Activated naive CD8-positive, alpha-beta T cell (primary cell): ENCODE data around the gene REXO2.

Source experiments
- H3K27ac Mint-ChIP-seq: one replicate; pipeline ENCODE4 v1.8.0; 2021; ENCODE audit warnings: mixed read lengths
- H3K27me3 Mint-ChIP-seq: one replicate; pipeline ENCODE4 v1.8.0; 2021; ENCODE audit warnings: mixed read lengths
- H3K36me3 Mint-ChIP-seq: one replicate; pipeline ENCODE4 v1.8.0; 2021; ENCODE audit warnings: mixed read lengths
- H3K4me1 Mint-ChIP-seq: one replicate; pipeline ENCODE4 v1.8.0; 2021; ENCODE audit warnings: low read depth, mixed read lengths
- H3K4me3 Mint-ChIP-seq: one replicate; pipeline ENCODE4 v1.8.0; 2021; ENCODE audit warnings: mild to moderate bottlenecking, mixed read lengths
- H3K9me3 Mint-ChIP-seq: one replicate; pipeline ENCODE4 v1.8.0; 2021; ENCODE audit warnings: low read depth, mixed read lengths

The REXO2 gene

DNA sequence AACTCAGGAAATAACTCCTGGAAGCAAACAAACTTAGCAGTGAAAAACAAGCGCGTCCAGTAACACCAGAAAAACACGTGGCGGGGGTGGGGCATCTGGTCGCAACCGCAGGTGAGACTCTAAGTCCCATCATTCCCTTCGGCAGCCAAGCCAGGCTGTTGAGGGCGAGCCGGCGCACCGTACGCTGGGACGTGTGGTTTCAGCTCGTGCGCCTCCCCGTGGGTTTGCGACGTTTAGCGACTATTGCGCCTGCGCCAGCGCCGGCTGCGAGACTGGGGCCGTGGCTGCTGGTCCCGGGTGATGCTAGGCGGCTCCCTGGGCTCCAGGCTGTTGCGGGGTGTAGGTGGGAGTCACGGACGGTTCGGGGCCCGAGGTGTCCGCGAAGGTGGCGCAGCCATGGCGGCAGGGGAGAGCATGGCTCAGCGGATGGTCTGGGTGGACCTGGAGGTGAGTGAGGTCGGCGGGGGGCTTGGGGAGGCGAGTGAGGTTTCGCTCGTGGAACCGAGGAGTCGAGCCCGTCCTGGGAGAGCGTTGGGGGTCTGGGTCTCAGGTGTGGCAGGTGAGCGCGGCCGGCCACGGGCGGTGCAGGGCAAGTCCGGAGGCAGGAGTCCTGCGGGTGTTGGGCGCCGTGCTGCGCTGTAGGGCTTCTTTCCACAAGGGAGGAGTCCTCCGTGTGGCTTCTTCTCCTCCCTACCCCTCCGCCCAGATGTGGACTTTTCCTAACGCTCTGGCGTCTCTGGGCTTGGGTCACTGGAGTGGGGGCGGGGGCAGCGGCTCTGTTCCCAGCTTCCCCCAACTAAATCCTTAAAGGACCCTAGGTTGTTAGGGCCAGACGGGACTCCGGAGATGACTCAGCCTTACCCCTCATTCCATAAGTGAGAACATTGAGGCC lies at the start of gene REXO2:
REXO2 (plus strand) TSS at position 239 of the 892 bp plus-strand sequence; CDS start at position 301, 62 bp downstream.
- Mint-ChIP-seq H3K4me3 (peak within 1 kb of the TSS; percentile 98), H3K4me1 (peaks cover 32% of the 10 kb centered on the region), H3K27me3 (no peaks in the 10 kb centered on the region), H3K36me3 (peaks cover 3% of the 10 kb centered on the region), H3K27ac (peak within 1 kb of the TSS; percentile 92), H3K9me3 (no peaks in the 10 kb centered on the region)

- Mint-ChIP-seq H3K27ac (no peak overlapping the region), H3K36me3 (peaks cover 3% of the 10 kb centered on the region), H3K4me3 (no peak overlapping the region), H3K27me3 (no peaks in the 10 kb centered on the region), H3K4me1 (peaks cover 10% of the 10 kb centered on the region), H3K9me3 (no peaks in the 10 kb centered on the region)
These were observed 46.3 kb upstream of the REXO2 start for GRCh38 chr11:114392735-114393667.

- Mint-ChIP-seq H3K27ac (no peak overlapping the region), H3K27me3 (no peaks in the 10 kb centered on the region), H3K9me3 (no peaks in the 10 kb centered on the region), H3K4me3 (no peak overlapping the region), H3K4me1 (peaks cover 23% of the 10 kb centered on the region), H3K36me3 (peaks cover 3% of the 10 kb centered on the region)
These were observed 43.5 kb upstream of the REXO2 start for GRCh38 chr11:114395736-114396135.

DNA sequence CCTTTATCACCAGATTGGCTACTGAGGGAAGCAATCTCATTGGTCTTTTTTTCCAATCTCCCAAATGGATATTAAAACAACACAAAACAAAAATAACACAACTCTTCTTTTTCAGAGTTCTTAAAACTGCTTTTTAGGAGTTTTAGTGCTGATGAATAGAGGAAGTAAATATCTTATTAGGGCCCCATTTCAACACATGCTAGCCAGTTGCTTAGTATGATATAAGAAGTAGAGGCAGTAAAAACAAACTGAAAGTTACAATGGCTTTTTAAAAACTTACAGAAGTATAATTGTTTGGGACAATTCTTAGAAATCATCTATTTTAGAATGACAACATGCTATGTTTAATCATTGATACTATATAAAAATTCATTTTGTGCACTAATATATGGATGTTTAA lies 42.4 kb upstream of the REXO2 start:
- peaks cover 31% of the 10 kb centered on the region for H3K4me1 Mint-ChIP-seq
- H3K27ac Mint-ChIP-seq = no peak overlapping the region
- peaks cover 3% of the 10 kb centered on the region for H3K36me3 Mint-ChIP-seq
- no peaks in the 10 kb centered on the region for H3K27me3 Mint-ChIP-seq
- H3K4me3 Mint-ChIP-seq = no peak overlapping the region
- no peaks in the 10 kb centered on the region for H3K9me3 Mint-ChIP-seq

DNA sequence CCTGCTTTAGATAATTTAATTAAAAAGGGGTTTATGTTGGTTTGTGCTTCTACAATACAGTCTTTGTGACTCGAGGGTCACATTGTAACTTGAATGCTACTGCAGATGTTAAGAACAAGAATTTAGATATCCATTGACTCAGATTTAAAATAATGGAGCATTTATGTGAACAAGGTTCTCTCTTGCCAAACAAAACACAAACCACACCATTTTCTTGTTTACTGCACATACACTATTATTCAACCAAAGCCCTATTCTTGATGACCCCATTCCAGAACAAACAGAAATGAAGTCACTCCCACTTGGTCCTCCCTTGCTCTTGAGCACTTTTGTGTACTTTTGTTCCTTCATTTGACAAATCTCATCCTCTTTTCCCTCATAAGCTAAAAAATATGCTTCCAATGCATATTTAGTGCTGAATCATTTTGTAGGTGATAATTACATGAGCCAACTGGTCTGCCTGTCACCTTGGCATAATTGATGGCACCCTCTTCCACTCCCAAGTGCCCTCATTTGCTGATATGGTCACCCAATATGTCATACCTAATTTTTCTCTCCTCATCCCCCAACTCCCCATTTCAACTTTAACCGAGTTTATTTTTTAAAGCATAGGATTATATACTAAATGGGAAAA lies 41.8 kb upstream of the REXO2 start:
- peaks cover 34% of the 10 kb centered on the region for H3K4me1 Mint-ChIP-seq
- no peaks in the 10 kb centered on the region for H3K9me3 Mint-ChIP-seq
- H3K27me3 Mint-ChIP-seq = no peaks in the 10 kb centered on the region
- H3K27ac Mint-ChIP-seq = peak overlapping the region; percentile 74
- no peak overlapping the region for H3K4me3 Mint-ChIP-seq
- H3K36me3 Mint-ChIP-seq = peaks cover 6% of the 10 kb centered on the region

DNA sequence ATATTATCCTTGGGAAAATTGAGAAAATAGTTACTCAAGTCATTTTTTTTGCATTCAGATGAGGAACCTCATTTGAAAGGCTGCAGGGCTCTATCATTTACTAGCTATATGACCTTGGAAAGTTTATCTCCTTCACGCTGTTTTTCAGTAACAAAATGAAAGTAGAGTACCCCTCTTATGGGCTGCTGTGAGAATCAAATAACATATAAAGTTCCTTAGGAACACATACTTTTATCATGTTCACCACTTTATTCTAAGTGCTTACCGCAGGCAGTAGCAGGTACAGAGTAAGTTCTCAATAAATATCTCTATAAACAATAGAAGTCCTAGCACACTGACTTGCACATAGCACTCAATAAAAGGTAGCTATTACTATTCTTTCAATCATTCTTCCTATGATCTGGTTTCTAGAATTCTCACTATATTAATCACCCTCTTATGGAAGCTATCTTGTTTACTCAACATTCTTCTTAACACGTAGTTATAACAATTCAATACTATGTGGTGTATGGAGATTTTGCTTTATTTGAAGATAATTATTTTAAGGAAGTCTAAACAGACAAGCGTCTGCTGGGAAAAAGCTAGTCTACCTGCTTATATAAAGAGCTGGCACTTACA lies 40.9 kb upstream of the REXO2 start:
- peaks cover 8% of the 10 kb centered on the region for H3K36me3 Mint-ChIP-seq
- H3K4me3 Mint-ChIP-seq = peak overlapping the region; percentile 97
- H3K27ac Mint-ChIP-seq = peak overlapping the region; percentile 13
- no peaks in the 10 kb centered on the region for H3K27me3 Mint-ChIP-seq
- peaks cover 43% of the 10 kb centered on the region for H3K4me1 Mint-ChIP-seq
- H3K9me3 Mint-ChIP-seq = no peaks in the 10 kb centered on the region

- no peaks in the 10 kb centered on the region for H3K27me3 Mint-ChIP-seq
- H3K9me3 Mint-ChIP-seq = no peaks in the 10 kb centered on the region
- H3K36me3 Mint-ChIP-seq = peaks cover 13% of the 10 kb centered on the region
- peak overlapping the region; percentile 99 for H3K27ac Mint-ChIP-seq
- peaks cover 52% of the 10 kb centered on the region for H3K4me1 Mint-ChIP-seq
- peak overlapping the region; percentile 97 for H3K4me3 Mint-ChIP-seq
These were observed 39.6 kb upstream of the REXO2 start for GRCh38 chr11:114399490-114400215.

DNA sequence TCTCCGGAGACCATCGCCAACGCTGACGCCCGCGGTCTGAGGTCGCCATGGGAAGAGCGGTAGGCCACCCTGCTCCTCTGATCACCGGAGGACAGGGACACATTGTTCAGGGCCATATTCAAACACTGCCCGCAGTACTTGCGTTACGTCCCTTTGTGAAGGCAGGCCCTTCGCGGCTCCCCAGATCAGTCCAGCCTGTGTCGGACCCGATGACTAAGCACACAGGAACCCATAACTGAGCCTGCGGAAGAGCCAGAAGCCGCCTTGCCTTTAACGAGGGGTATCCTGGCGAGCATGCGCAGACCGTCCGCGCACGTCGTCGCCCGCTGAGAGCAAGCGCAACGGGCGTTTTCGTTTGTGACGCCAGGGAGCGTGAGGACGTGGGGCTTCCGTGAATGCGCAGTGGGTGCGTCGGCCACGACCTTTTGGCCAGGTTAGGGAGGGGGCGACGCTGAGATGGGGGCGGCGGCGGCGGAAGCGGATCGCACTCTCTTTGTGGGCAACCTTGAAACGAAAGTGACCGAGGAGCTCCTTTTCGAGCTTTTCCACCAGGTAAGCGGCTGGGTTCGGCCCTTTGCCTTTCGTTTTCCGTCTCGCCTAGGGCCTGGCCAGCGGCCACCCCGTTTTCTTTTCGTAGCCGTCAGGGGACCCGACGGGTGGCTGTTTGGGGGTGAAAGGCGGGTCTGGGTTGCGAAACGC lies 38.9 kb upstream of the REXO2 start, which contains the start of the genes C11orf71 and RBM7:
C11orf71 (minus strand) TSS at position 296 of the 699 bp plus-strand sequence; CDS start at position 116, 180 bp downstream.
RBM7 (plus strand) TSS at position 451 of the 699 bp plus-strand sequence; CDS start at position 457, 6 bp downstream.
- Mint-ChIP-seq H3K9me3 (no peaks in the 10 kb centered on the region), H3K27me3 (no peaks in the 10 kb centered on the region), H3K36me3 (peaks cover 13% of the 10 kb centered on the region), H3K27ac (peak within 1 kb of the TSS; percentile 99), H3K4me1 (peaks cover 59% of the 10 kb centered on the region), H3K4me3 (peak within 1 kb of the TSS; percentile 97)

- H3K27me3 Mint-ChIP-seq = no peaks in the 10 kb centered on the region
- no peaks in the 10 kb centered on the region for H3K9me3 Mint-ChIP-seq
- peaks cover 64% of the 10 kb centered on the region for H3K4me1 Mint-ChIP-seq
- peak overlapping the region; percentile 99 for H3K27ac Mint-ChIP-seq
- peaks cover 13% of the 10 kb centered on the region for H3K36me3 Mint-ChIP-seq
- H3K4me3 Mint-ChIP-seq = peak overlapping the region; percentile 97
These were observed 38.4 kb upstream of the REXO2 start for GRCh38 chr11:114400915-114401223.

DNA sequence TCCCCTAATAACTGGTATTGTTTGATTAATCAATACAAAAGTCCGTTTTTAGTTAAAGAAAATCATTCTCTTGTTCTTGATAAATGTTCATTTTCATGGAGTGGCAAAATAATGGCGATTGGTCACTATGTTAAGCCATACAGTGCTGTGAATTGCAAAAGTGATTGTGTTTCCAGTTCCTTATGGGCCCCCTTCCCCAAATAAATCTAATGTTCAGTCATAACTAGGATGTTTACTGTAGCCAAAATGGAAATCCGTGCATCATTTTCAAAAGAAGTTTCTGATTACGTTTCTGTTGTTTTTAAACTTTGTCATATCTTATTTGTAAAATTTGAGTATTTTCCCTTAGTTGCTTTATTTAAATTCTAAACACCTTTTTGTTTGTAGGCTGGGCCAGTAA lies 38.0 kb upstream of the REXO2 start:
- peak overlapping the region; percentile 99 for H3K27ac Mint-ChIP-seq
- peaks cover 13% of the 10 kb centered on the region for H3K36me3 Mint-ChIP-seq
- peaks cover 66% of the 10 kb centered on the region for H3K4me1 Mint-ChIP-seq
- peak overlapping the region; percentile 97 for H3K4me3 Mint-ChIP-seq
- no peaks in the 10 kb centered on the region for H3K9me3 Mint-ChIP-seq
- no peaks in the 10 kb centered on the region for H3K27me3 Mint-ChIP-seq

GRCh38 chr11:114412946-114413345 lies 26.3 kb upstream of the REXO2 start:
- peaks cover 8% of the 10 kb centered on the region for H3K36me3 Mint-ChIP-seq
- no peak overlapping the region for H3K27ac Mint-ChIP-seq
- H3K27me3 Mint-ChIP-seq = no peaks in the 10 kb centered on the region
- H3K9me3 Mint-ChIP-seq = no peaks in the 10 kb centered on the region
- H3K4me3 Mint-ChIP-seq = no peak overlapping the region
- peaks cover 3% of the 10 kb centered on the region for H3K4me1 Mint-ChIP-seq

DNA sequence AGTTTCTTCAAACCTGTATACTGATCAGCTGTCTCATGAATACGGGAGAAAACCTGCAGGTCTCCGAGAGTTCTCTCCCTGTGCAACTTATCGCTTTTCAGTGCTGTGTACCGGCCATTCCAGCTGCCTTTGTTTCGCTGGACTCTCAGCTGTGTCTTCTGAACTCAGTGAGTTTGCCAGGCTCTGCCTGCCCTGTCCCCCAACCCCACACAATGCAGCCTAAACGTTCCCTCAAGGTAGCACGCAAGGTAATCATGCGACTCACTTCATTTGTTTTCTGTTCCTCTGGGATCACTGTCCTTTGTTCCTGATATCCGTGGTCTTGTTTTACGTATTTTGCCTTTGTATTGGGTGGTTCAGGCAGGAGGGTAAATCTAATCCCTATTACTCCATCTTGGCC lies 25.3 kb upstream of the REXO2 start:
- H3K36me3 Mint-ChIP-seq = peaks cover 8% of the 10 kb centered on the region
- H3K4me1 Mint-ChIP-seq = peaks cover 3% of the 10 kb centered on the region
- H3K4me3 Mint-ChIP-seq = no peak overlapping the region
- no peak overlapping the region for H3K27ac Mint-ChIP-seq
- H3K9me3 Mint-ChIP-seq = no peaks in the 10 kb centered on the region
- H3K27me3 Mint-ChIP-seq = no peaks in the 10 kb centered on the region

DNA sequence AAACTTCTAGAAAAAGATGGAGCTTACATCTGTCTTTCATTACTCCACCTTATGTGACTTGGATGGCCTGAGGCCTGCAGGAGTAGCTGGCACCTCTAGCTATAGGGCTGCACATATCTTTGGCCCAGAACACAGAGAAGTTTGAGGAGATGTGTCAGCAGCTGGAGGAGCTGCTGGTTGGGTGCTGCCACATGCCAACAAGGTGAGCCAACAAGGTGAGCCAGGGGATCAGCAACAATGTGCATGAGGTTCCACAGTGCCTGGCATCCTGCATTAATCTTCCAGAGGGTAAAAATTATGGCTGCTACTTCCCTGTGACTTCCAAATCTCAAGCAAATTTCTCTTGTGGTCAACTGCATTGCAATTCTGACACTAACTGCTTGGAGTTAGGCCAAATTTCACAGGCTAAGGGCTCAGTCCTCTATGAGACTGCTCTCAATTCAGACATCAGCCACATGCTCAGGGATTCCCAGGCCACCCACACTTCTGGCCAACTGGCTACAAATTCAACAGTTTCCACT lies 22.8 kb upstream of the REXO2 start:
- Mint-ChIP-seq H3K27me3 (no peaks in the 10 kb centered on the region), H3K9me3 (no peaks in the 10 kb centered on the region), H3K36me3 (peaks cover 13% of the 10 kb centered on the region), H3K4me3 (no peak overlapping the region), H3K4me1 (peaks cover 3% of the 10 kb centered on the region), H3K27ac (no peak overlapping the region)
